Measurements from ENCODE around the gene S100A13. TPM values are rescaled to one million over a fixed set of nuclear protein-coding genes. Genes with fewer than 3 reads are reported as not detected.
"Not testable (repeated sequence)": the region's sequence is repeated elsewhere in the genome, so short reads cannot be mapped to it uniquely, and the experiment has no call there.

Gene S100A13
- total RNA-seq, 1 donor from 2014 or later = 172 TPM

GRCh38 chr1:153578490-153578889 lies 48.8 kb downstream of the S100A13 start:
- Histone ChIP-seq H3K4me1 (ENCODE audit: insufficient read depth, low read length) (peaks cover under 1% of the 10 kb centered on the region), H3K36me3 (ENCODE audit: insufficient read depth, low read length) (no peaks in the 10 kb centered on the region), H3K9me3 (ENCODE audit: insufficient read depth, low read depth, low read length) (no peaks in the 10 kb centered on the region), H3K4me3 (ENCODE audit: insufficient read depth, low read depth, low read length) (no peak overlapping the region), H3K79me2 (ENCODE audit: insufficient read depth, low read length) (no peaks in the 10 kb centered on the region), H3K9ac (ENCODE audit: low read length) (no peak overlapping the region), H3K27me3 (ENCODE audit: insufficient read depth, low read length) (no peaks in the 10 kb centered on the region), H3K27ac (ENCODE audit: low read depth, low read length) (no peak overlapping the region), H4K20me1 (ENCODE audit: insufficient read depth, low read length) (no peaks in the 10 kb centered on the region), H3K4me2 (ENCODE audit: low read length) (peak overlapping the region; percentile 9), H2AFZ (ENCODE audit: low read depth, low read length) (no peak overlapping the region)
- DNase-seq (ENCODE audit: low read depth) = no peak
- FAIRE-seq = peak; percentile 84
- Mint-ChIP-seq H3K9me3 (ENCODE audit: unreplicated experiment) (peaks cover 2% of the 10 kb centered on the region), H3K4me3 (ENCODE audit: unreplicated experiment) (peak overlapping the region; percentile 58), H3K4me1 (ENCODE audit: low read depth, unreplicated experiment) (peaks cover 14% of the 10 kb centered on the region), H3K36me3 (ENCODE audit: low read depth, unreplicated experiment) (no peaks in the 10 kb centered on the region), H3K27me3 (ENCODE audit: low read depth, unreplicated experiment) (no peaks in the 10 kb centered on the region), H3K27ac (ENCODE audit: unreplicated experiment) (peak overlapping the region; percentile 78)
- TF ChIP-seq EZH2 (IDR thresholded peaks at IDR 0.05; ENCODE audit: insufficient read depth, low read length) = no peak

GRCh38 chr1:153577624-153578051 lies 49.7 kb downstream of the S100A13 start:
- TF ChIP-seq EZH2 (IDR thresholded peaks at IDR 0.05; ENCODE audit: insufficient read depth, low read length) = no peak
- TF ChIP-seq, protein P1, sequence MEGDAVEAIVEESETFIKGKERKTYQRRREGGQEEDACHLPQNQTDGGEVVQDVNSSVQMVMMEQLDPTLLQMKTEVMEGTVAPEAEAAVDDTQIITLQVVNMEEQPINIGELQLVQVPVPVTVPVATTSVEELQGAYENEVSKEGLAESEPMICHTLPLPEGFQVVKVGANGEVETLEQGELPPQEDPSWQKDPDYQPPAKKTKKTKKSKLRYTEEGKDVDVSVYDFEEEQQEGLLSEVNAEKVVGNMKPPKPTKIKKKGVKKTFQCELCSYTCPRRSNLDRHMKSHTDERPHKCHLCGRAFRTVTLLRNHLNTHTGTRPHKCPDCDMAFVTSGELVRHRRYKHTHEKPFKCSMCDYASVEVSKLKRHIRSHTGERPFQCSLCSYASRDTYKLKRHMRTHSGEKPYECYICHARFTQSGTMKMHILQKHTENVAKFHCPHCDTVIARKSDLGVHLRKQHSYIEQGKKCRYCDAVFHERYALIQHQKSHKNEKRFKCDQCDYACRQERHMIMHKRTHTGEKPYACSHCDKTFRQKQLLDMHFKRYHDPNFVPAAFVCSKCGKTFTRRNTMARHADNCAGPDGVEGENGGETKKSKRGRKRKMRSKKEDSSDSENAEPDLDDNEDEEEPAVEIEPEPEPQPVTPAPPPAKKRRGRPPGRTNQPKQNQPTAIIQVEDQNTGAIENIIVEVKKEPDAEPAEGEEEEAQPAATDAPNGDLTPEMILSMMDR (IDR thresholded peaks at IDR 0.05; ENCODE audit: insufficient read depth, low read depth, low read length) = no peak
- Histone ChIP-seq H3K4me2 (ENCODE audit: low read length) (no peak overlapping the region), H3K27ac (ENCODE audit: low read depth, low read length) (no peak overlapping the region), H3K79me2 (ENCODE audit: insufficient read depth, low read length) (no peaks in the 10 kb centered on the region), H3K4me3 (ENCODE audit: insufficient read depth, low read depth, low read length) (no peak overlapping the region), H3K36me3 (ENCODE audit: insufficient read depth, low read length) (no peaks in the 10 kb centered on the region), H3K9me3 (ENCODE audit: insufficient read depth, low read depth, low read length) (no peaks in the 10 kb centered on the region), H3K9ac (ENCODE audit: low read length) (no peak overlapping the region), H3K27me3 (ENCODE audit: insufficient read depth, low read length) (no peaks in the 10 kb centered on the region), H3K4me1 (ENCODE audit: insufficient read depth, low read length) (peaks cover 9% of the 10 kb centered on the region), H4K20me1 (ENCODE audit: insufficient read depth, low read length) (no peaks in the 10 kb centered on the region), H2AFZ (ENCODE audit: low read depth, low read length) (no peak overlapping the region)
- Mint-ChIP-seq H3K4me3 (ENCODE audit: unreplicated experiment) (no peak overlapping the region), H3K27me3 (ENCODE audit: low read depth, unreplicated experiment) (no peaks in the 10 kb centered on the region), H3K36me3 (ENCODE audit: low read depth, unreplicated experiment) (no peaks in the 10 kb centered on the region), H3K9me3 (ENCODE audit: unreplicated experiment) (peaks cover 2% of the 10 kb centered on the region), H3K4me1 (ENCODE audit: low read depth, unreplicated experiment) (peaks cover 22% of the 10 kb centered on the region), H3K27ac (ENCODE audit: unreplicated experiment) (peak overlapping the region; percentile 1)
- FAIRE-seq (no peak), DNase-seq (ENCODE audit: low read depth) (no peak)

GRCh38 chr1:153577138-153577537 lies 50.2 kb downstream of the S100A13 start:
- no peaks in the 10 kb centered on the region for H3K36me3 ChIP-seq (ENCODE audit: insufficient read depth, low read length)
- H3K27me3 Mint-ChIP-seq (ENCODE audit: low read depth, unreplicated experiment) = no peaks in the 10 kb centered on the region
- H3K4me3 ChIP-seq (ENCODE audit: insufficient read depth, low read depth, low read length) = no peak overlapping the region
- H3K4me3 Mint-ChIP-seq (ENCODE audit: unreplicated experiment) = no peak overlapping the region
- peaks cover 14% of the 10 kb centered on the region for H3K4me1 ChIP-seq (ENCODE audit: insufficient read depth, low read length)
- no peaks in the 10 kb centered on the region for H3K36me3 Mint-ChIP-seq (ENCODE audit: low read depth, unreplicated experiment)
- H2AFZ ChIP-seq (ENCODE audit: low read depth, low read length) = no peak overlapping the region
- DNase-seq (ENCODE audit: low read depth) = no peak
- H3K9me3 Mint-ChIP-seq (ENCODE audit: unreplicated experiment) = peaks cover 2% of the 10 kb centered on the region
- no peak overlapping the region for H3K4me2 ChIP-seq (ENCODE audit: low read length)
- H3K79me2 ChIP-seq (ENCODE audit: insufficient read depth, low read length) = no peaks in the 10 kb centered on the region
- no peak overlapping the region for H3K27ac ChIP-seq (ENCODE audit: low read depth, low read length)
- no peaks in the 10 kb centered on the region for H3K27me3 ChIP-seq (ENCODE audit: insufficient read depth, low read length)
- no peak overlapping the region for H3K27ac Mint-ChIP-seq (ENCODE audit: unreplicated experiment)
- no peaks in the 10 kb centered on the region for H3K9me3 ChIP-seq (ENCODE audit: insufficient read depth, low read depth, low read length)
- peaks cover 24% of the 10 kb centered on the region for H3K4me1 Mint-ChIP-seq (ENCODE audit: low read depth, unreplicated experiment)
- no peaks in the 10 kb centered on the region for H4K20me1 ChIP-seq (ENCODE audit: insufficient read depth, low read length)
- H3K9ac ChIP-seq (ENCODE audit: low read length) = no peak overlapping the region
- TF ChIP-seq EZH2 (IDR thresholded peaks at IDR 0.05; ENCODE audit: insufficient read depth, low read length) = no peak
- TF ChIP-seq, protein P1 (IDR thresholded peaks at IDR 0.05; ENCODE audit: insufficient read depth, low read depth, low read length) = no peak
- FAIRE-seq = no peak

GRCh38 chr1:153575497-153575896 lies 51.8 kb downstream of the S100A13 start:
- H3K9me3 Mint-ChIP-seq (ENCODE audit: unreplicated experiment); H3K27ac Mint-ChIP-seq (ENCODE audit: unreplicated experiment); H3K27me3 Mint-ChIP-seq (ENCODE audit: low read depth, unreplicated experiment); DNase-seq (ENCODE audit: low read depth); H3K4me2 ChIP-seq (ENCODE audit: low read length); H2AFZ ChIP-seq (ENCODE audit: low read depth, low read length); H3K4me3 ChIP-seq (ENCODE audit: insufficient read depth, low read depth, low read length); H3K4me3 Mint-ChIP-seq (ENCODE audit: unreplicated experiment); H4K20me1 ChIP-seq (ENCODE audit: insufficient read depth, low read length); H3K9me3 ChIP-seq (ENCODE audit: insufficient read depth, low read depth, low read length); H3K27ac ChIP-seq (ENCODE audit: low read depth, low read length); H3K9ac ChIP-seq (ENCODE audit: low read length); H3K79me2 ChIP-seq (ENCODE audit: insufficient read depth, low read length); H3K36me3 Mint-ChIP-seq (ENCODE audit: low read depth, unreplicated experiment); H3K36me3 ChIP-seq (ENCODE audit: insufficient read depth, low read length); FAIRE-seq; H3K27me3 ChIP-seq (ENCODE audit: insufficient read depth, low read length): not testable (repeated sequence)
- H3K4me1 Mint-ChIP-seq (ENCODE audit: low read depth, unreplicated experiment) = peaks cover 24% of the 10 kb centered on the region
- peaks cover 21% of the 10 kb centered on the region for H3K4me1 ChIP-seq (ENCODE audit: insufficient read depth, low read length)

GRCh38 chr1:153575081-153575491 lies 52.2 kb downstream of the S100A13 start:
- H3K9me3 Mint-ChIP-seq (ENCODE audit: unreplicated experiment); FAIRE-seq; H3K36me3 Mint-ChIP-seq (ENCODE audit: low read depth, unreplicated experiment); H3K9ac ChIP-seq (ENCODE audit: low read length); H3K36me3 ChIP-seq (ENCODE audit: insufficient read depth, low read length); H3K4me3 ChIP-seq (ENCODE audit: insufficient read depth, low read depth, low read length); H3K4me3 Mint-ChIP-seq (ENCODE audit: unreplicated experiment); DNase-seq (ENCODE audit: low read depth); H4K20me1 ChIP-seq (ENCODE audit: insufficient read depth, low read length); H3K27me3 Mint-ChIP-seq (ENCODE audit: low read depth, unreplicated experiment); H3K79me2 ChIP-seq (ENCODE audit: insufficient read depth, low read length); H3K27ac ChIP-seq (ENCODE audit: low read depth, low read length); H3K9me3 ChIP-seq (ENCODE audit: insufficient read depth, low read depth, low read length); H3K4me2 ChIP-seq (ENCODE audit: low read length); H2AFZ ChIP-seq (ENCODE audit: low read depth, low read length); H3K27ac Mint-ChIP-seq (ENCODE audit: unreplicated experiment); H3K27me3 ChIP-seq (ENCODE audit: insufficient read depth, low read length): not testable (repeated sequence)
- H3K4me1 ChIP-seq (ENCODE audit: insufficient read depth, low read length) = peaks cover 21% of the 10 kb centered on the region
- peaks cover 24% of the 10 kb centered on the region for H3K4me1 Mint-ChIP-seq (ENCODE audit: low read depth, unreplicated experiment)

Data from astrocyte (in vitro differentiated cells and primary cell).